Osteoblast (primary cell): ENCODE results near the gene TOP3B. TPM values are rescaled to one million over a fixed set of nuclear protein-coding genes. Genes with fewer than 3 reads are reported as not detected.

Source experiments
- DNase-seq: peaks from one replicate; pipeline ENCODE4 v3.0.0; 2011; ENCODE audit warnings: low spot score, mixed read lengths; ENCODE audit not compliant: insufficient read length; ENCODE audit errors: missing footprints
- H2AFZ ChIP-seq: 2 replicates; pipeline ENCODE4 v1.6.0; 2011; ENCODE audit warnings: mild to moderate bottlenecking, low read length
- H3K27ac ChIP-seq: 2 replicates; pipeline ENCODE4 v1.5.1; 2011; ENCODE audit warnings: mild to moderate bottlenecking, low read depth, low read length, moderate library complexity
- H3K27me3 ChIP-seq: 2 replicates; pipeline ENCODE4 v1.6.0; 2012; ENCODE audit warnings: mild to moderate bottlenecking, control low read depth, inconsistent platforms, low read length, moderate library complexity; ENCODE audit not compliant: insufficient read depth
- H3K36me3 ChIP-seq: 2 replicates; pipeline ENCODE4 v1.5.1; 2011; ENCODE audit warnings: mild to moderate bottlenecking, low read length, control low read depth, moderate library complexity; ENCODE audit not compliant: insufficient read depth
- H3K4me1 ChIP-seq: 2 replicates; pipeline ENCODE4 v1.5.1; 2011; ENCODE audit warnings: mild to moderate bottlenecking, low read length, control low read depth, moderate library complexity; ENCODE audit not compliant: insufficient read depth
- H3K4me2 ChIP-seq: 2 replicates; pipeline ENCODE4 v1.6.0; 2011; ENCODE audit warnings: mild to moderate bottlenecking, low read length; ENCODE audit not compliant: insufficient read depth
- H3K4me3 ChIP-seq: fragments of 200-600 bp; sonication (generic); 3 replicates; pipeline ENCODE4 v1.5.1; 2012; ENCODE audit warnings: mild to moderate bottlenecking, low read length, inconsistent platforms; ENCODE audit not compliant: insufficient read depth
- H3K79me2 ChIP-seq: 2 replicates; pipeline ENCODE4 v1.6.0; 2012; ENCODE audit warnings: mild to moderate bottlenecking, low read length, control low read depth, inconsistent platforms; ENCODE audit not compliant: insufficient read depth
- H3K9me3 ChIP-seq: 2 replicates; pipeline ENCODE4 v1.5.1; 2011; ENCODE audit warnings: low read depth, low read length, control low read depth
- H4K20me1 ChIP-seq: 2 replicates; pipeline ENCODE4 v1.6.0; 2012; ENCODE audit warnings: mild to moderate bottlenecking, low read length, control low read depth; ENCODE audit not compliant: insufficient read depth
- total RNA-seq: library from RNA; depleted of rRNA; stranded (reverse); fragments of >200 nt; gene quantifications from 2 replicates; pipeline ENCODE4 v1.2.3, GENCODE V29; 2012
- TF ChIP-seq, protein P1 (sequence below): IDR thresholded peaks from 2 replicates; pipeline ENCODE4 v1.5.1; 2011; ENCODE audit warnings: mild to moderate bottlenecking, low read depth, low read length, moderate library complexity; ENCODE audit errors: extremely low read depth

Gene TOP3B
- total RNA-seq, 1 donor, result 27.9 TPM

DNA sequence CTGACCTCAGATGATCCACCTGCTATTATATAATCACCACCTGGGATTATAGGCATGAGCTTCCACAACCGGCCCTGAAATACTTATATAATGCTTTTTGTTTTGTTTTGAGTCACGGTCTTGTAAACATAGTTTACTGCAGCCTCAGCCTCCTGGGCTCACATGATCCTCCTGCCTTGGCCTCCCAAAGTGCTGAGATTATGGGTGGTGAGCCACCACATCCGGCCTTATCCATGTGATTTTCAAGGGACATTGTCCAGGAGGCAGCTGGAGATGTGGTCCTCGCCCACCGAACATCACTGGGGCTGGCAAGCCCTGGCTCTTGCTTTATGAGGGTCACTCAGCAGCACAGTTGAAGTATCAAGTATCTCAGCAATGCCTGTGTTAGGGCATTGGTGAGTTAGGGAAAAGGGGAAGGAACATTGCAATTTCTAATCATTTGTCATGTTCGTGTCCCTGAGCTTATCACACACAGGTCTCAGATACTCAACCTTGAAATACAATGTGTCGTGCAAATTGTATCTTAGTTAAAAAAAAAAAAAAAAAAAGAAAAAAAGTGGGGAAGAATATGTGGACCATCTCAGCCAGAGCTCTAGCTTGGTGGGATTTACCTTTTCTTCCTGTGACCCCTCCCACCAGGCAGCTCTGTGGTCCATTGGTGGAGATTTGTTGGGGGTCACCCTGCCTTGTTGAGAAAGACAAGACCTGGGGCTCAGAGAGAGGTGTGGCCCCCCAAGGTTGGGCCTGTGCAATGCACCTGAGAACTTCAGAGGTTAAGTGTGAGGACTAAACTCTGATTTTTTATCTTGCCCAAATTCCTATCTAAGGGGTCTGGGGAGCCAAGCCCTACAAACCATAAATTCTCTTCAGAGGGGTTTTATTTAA lies 74.7 kb downstream of the TOP3B start:
- no peak overlapping the region for H3K27ac ChIP-seq
- TF ChIP-seq, protein P1, sequence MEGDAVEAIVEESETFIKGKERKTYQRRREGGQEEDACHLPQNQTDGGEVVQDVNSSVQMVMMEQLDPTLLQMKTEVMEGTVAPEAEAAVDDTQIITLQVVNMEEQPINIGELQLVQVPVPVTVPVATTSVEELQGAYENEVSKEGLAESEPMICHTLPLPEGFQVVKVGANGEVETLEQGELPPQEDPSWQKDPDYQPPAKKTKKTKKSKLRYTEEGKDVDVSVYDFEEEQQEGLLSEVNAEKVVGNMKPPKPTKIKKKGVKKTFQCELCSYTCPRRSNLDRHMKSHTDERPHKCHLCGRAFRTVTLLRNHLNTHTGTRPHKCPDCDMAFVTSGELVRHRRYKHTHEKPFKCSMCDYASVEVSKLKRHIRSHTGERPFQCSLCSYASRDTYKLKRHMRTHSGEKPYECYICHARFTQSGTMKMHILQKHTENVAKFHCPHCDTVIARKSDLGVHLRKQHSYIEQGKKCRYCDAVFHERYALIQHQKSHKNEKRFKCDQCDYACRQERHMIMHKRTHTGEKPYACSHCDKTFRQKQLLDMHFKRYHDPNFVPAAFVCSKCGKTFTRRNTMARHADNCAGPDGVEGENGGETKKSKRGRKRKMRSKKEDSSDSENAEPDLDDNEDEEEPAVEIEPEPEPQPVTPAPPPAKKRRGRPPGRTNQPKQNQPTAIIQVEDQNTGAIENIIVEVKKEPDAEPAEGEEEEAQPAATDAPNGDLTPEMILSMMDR, result no peak
- no peaks in the 10 kb centered on the region for H3K36me3 ChIP-seq

More for the DNA sequence above, 74.7 kb downstream of the TOP3B start:
- Histone ChIP-seq H3K79me2 (no peaks in the 10 kb centered on the region), H3K4me1 (no peaks in the 10 kb centered on the region), H4K20me1 (no peaks in the 10 kb centered on the region), H3K4me3 (no peak overlapping the region), H3K27me3 (no peaks in the 10 kb centered on the region), H2AFZ (no peak overlapping the region), H3K9me3 (no peaks in the 10 kb centered on the region), H3K4me2 (no peak overlapping the region)
- DNase-seq, result no peak

Other genes with a start within 250 kb of the TOP3B start
- 1.8 and 2.2 TPM in 2 replicates for gene YPEL1, start 247.0 kb downstream of the TOP3B start, total RNA-seq
- 46.3 and 61.6 TPM in 2 replicates for gene MAPK1, start 115.1 kb downstream of the TOP3B start, total RNA-seq
- gene PPM1F, start 29.9 kb downstream of the TOP3B start, total RNA-seq, result 22.8 and 24.5 TPM in 2 replicates